Bronchial epithelial cell (primary cell): Measurements from ENCODE around the gene PCYT1B. TPM values are rescaled to one million over a fixed set of nuclear protein-coding genes. Genes with fewer than 3 reads are reported as not detected.

Experiments used
- DNase-seq: peaks from one replicate; pipeline ENCODE4 v3.0.0-alpha.2; 2010; ENCODE audit warnings: low read depth
- FAIRE-seq: peaks from 2 replicates; lab custom pipeline; 2011; peaks lifted over from hg19 to GRCh38; lab: Jason Lieb, UNC
- H3K27me3 ChIP-seq: 2 replicates; pipeline ENCODE4 v1.5.1; 2011; ENCODE audit warnings: low read length; ENCODE audit not compliant: control insufficient read depth, insufficient read depth
- H3K36me3 ChIP-seq: 2 replicates; pipeline ENCODE4 v1.5.1; 2011; ENCODE audit warnings: low read length; ENCODE audit not compliant: control insufficient read depth, insufficient read depth
- H3K4me3 ChIP-seq: 2 replicates; pipeline ENCODE4 v1.5.1; 2011; ENCODE audit warnings: mild to moderate bottlenecking, low read depth, low read length, control low read depth
- CTCF ChIP-seq: IDR thresholded peaks from 2 replicates; pipeline ENCODE4 v1.5.1; 2011; ENCODE audit warnings: mild to moderate bottlenecking, moderate library complexity, low read length, control low read depth, inconsistent platforms; ENCODE audit not compliant: insufficient read depth, severe bottlenecking
- total RNA-seq: library from RNA; depleted of rRNA; stranded (reverse); fragments of >200 nt; gene quantifications from 2 replicates; pipeline ENCODE4 v1.2.1, GENCODE V29; 2014

PCYT1B gene
- total RNA-seq, 1 donor from 2014 or later, result under 0.01 TPM

DNA sequence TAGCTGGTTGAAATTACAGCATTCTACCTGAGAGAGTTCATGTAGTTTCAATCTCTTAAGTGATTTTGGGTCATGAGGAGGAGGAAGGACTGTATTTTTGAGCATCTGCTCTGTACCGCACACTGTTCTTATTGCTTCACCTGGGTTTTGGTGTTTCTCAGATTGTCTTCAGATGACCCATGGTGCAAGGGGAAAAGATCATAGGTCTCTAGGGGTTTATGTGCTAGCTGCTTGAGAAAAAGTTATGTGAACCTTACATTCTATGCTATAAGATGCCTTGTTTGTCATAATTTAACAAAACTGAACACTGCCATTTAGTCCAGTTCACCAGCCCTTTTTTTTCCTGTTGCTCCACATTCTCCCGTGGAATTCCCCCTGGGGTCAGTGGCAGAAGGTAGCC lies 121.7 kb downstream of the PCYT1B start:
- TF ChIP-seq CTCF, result no peak
- no peak for FAIRE-seq
- Histone ChIP-seq H3K36me3 (no peaks in the 10 kb centered on the region), H3K27me3 (no peaks in the 10 kb centered on the region), H3K4me3 (no peak overlapping the region)
- no peak for DNase-seq

DNA sequence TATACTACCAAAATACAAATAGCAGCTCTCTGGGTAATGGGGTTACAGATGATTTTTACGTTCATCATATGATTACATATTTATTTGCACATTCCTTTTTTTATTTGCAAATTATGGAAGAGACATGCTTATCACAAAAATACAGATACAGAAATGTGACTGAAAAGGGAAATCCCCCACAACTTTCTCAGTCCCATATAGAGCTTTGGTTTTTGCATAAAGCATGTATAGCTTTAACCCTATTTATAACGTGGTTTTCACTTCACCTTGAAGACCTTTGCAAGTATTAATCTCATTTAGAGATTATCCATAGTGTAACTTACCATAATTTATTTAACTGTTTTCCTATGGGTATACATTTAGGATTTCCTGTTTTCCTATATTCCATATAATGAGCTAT lies 126.7 kb downstream of the PCYT1B start:
- no peaks in the 10 kb centered on the region for H3K36me3 ChIP-seq
- H3K27me3 ChIP-seq, result no peaks in the 10 kb centered on the region
- no peak for TF ChIP-seq CTCF
- DNase-seq (no peak), FAIRE-seq (no peak)
- H3K4me3 ChIP-seq, result no peak overlapping the region

DNA sequence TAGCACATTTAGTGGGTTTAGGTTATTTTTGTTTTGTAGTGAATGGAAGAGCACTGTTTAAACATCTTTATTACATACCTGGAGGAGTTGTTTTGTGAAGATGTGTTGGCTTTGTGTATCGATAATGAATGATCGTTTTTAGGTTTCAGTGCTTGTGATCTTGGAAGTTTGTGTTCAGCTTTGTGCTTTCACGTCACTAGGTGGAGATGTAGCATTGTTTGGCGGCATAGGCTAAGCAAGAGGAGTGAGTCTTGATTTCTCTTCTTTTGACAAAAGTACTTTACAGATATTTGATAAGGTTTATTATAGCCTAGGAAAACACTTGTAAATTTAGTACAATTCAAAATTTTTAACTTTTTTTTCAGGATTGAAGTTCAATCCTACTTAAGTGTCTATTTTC lies 131.7 kb downstream of the PCYT1B start:
- H3K36me3 ChIP-seq, result no peaks in the 10 kb centered on the region
- FAIRE-seq (no peak), DNase-seq (no peak)
- H3K4me3 ChIP-seq, result no peak overlapping the region
- no peaks in the 10 kb centered on the region for H3K27me3 ChIP-seq
- TF ChIP-seq CTCF, result peak; percentile 4

- Histone ChIP-seq H3K27me3 (no peaks in the 10 kb centered on the region), H3K36me3 (no peaks in the 10 kb centered on the region), H3K4me3 (no peak overlapping the region)
- FAIRE-seq, result no peak
- TF ChIP-seq CTCF, result no peak
- DNase-seq, result peak; percentile 21
These were observed 133.7 kb downstream of the PCYT1B start for GRCh38 chrX:24513416-24513815.

- no peaks in the 10 kb centered on the region for H3K36me3 ChIP-seq
- H3K27me3 ChIP-seq, result no peaks in the 10 kb centered on the region
- FAIRE-seq (no peak), DNase-seq (no peak)
- no peak overlapping the region for H3K4me3 ChIP-seq
- no peak for TF ChIP-seq CTCF
These were observed 138.8 kb downstream of the PCYT1B start for GRCh38 chrX:24508375-24508774.

Other genes starting within 250 kb of the PCYT1B start
- 5.3 and 5.8 TPM in 2 replicates for gene PDK3, start 182.1 kb downstream of the PCYT1B start, total RNA-seq
- gene POLA1, start 46.6 kb upstream of the PCYT1B start, total RNA-seq, result 6.4 and 7.4 TPM in 2 replicates